Endodermal cell (in vitro differentiated cells): ENCODE data around the gene GSTA5. TPM values are rescaled to one million over a fixed set of nuclear protein-coding genes. Genes with fewer than 3 reads are reported as not detected.
"Not testable (repeated sequence)": the region's sequence is repeated elsewhere in the genome, so short reads cannot be mapped to it uniquely, and the experiment has no call there.

Experiments
- DNase-seq: peaks from one replicate; pipeline ENCODE4 v3.0.0-alpha.2; 2017
- H3K27ac ChIP-seq: 2 replicates; pipeline ENCODE4 v1.5.1; 2013; ENCODE audit warnings: mild to moderate bottlenecking, low read depth, low read length, moderate library complexity
- H3K27me3 ChIP-seq: 2 replicates; pipeline ENCODE4 v1.6.1; 2013; ENCODE audit warnings: mild to moderate bottlenecking, low read length, moderate library complexity; ENCODE audit not compliant: insufficient read depth, control insufficient read depth, poor library complexity, severe bottlenecking
- H3K36me3 ChIP-seq: 2 replicates; pipeline ENCODE4 v1.7.0; 2013; ENCODE audit warnings: mild to moderate bottlenecking, low read length, moderate library complexity; ENCODE audit not compliant: control insufficient read depth, insufficient read depth
- H3K4me1 ChIP-seq: one replicate; pipeline ENCODE4 v1.7.0; 2013; ENCODE audit warnings: low read length; ENCODE audit not compliant: control insufficient read depth, insufficient read depth
- H3K4me3 ChIP-seq: 2 replicates; pipeline ENCODE4 v1.5.1; 2013; ENCODE audit warnings: mild to moderate bottlenecking, low read length, moderate library complexity
- H3K9ac ChIP-seq: 2 replicates; pipeline ENCODE4 v1.6.1; 2013; ENCODE audit warnings: mild to moderate bottlenecking, low read length, moderate library complexity; ENCODE audit not compliant: poor library complexity, severe bottlenecking; ENCODE audit errors: extremely low read depth
- H3K9me3 ChIP-seq: 2 replicates; pipeline ENCODE4 v1.6.1; 2013; ENCODE audit warnings: mild to moderate bottlenecking, low read length, moderate library complexity; ENCODE audit not compliant: control insufficient read depth
- H3K27ac Mint-ChIP-seq: 2 replicates; pipeline ENCODE4 v1.8.0; 2020; ENCODE audit warnings: mixed read lengths
- H3K27me3 Mint-ChIP-seq: 2 replicates; pipeline ENCODE4 v1.8.0; 2021; ENCODE audit warnings: mild to moderate bottlenecking, mixed read lengths; ENCODE audit not compliant: insufficient read depth
- H3K36me3 Mint-ChIP-seq: 2 replicates; pipeline ENCODE4 v1.8.0; 2020; ENCODE audit warnings: low read depth, mixed read lengths
- H3K4me1 Mint-ChIP-seq: 2 replicates; pipeline ENCODE4 v1.8.0; 2020; ENCODE audit warnings: mixed read lengths
- H3K4me3 Mint-ChIP-seq: 2 replicates; pipeline ENCODE4 v1.8.0; 2020; ENCODE audit warnings: mild to moderate bottlenecking, moderate library complexity, mixed read lengths
- H3K9me3 Mint-ChIP-seq: 2 replicates; pipeline ENCODE4 v1.8.0; 2020; ENCODE audit warnings: mild to moderate bottlenecking, mixed read lengths
- WGBS, 2 experiments: methylation state at CpG; one replicate each; pipeline versions ENCODE4 v1.1.5 to v1.1.7; 2013; ENCODE audit warnings: missing lambda C conversion rate in 2 of 2, mixed read lengths in 1 of 2; ENCODE audit not compliant: insufficient coverage in 1 of 2, insufficient read length in 1 of 2; 5-methylcytosine and 5-hydroxymethylcytosine counted together
- total RNA-seq, 2 donors: library from RNA; stranded (reverse); fragmentation: NEBNext Ultra II Directional in 1 of 2; extraction: Animal tissue kit (Norgen Biotek cat#: 25700) in 1 of 2; gene quantifications; 2 replicates in 1 of 2; 3 replicates in 1 of 2; pipeline ENCODE4 v1.2.1, GENCODE V29; 2021
- TF ChIP-seq, protein P1 (sequence below): fragments of 200-600 bp; sonication (generic); conservative IDR thresholded peaks from 2 replicates; pipeline ENCODE4 v1.5.0; 2021; ENCODE audit warnings: antibody characterized with exemption, mild to moderate bottlenecking

GSTA5 gene
- total RNA-seq, 2 donors from 2014 or later = not detected

DNA sequence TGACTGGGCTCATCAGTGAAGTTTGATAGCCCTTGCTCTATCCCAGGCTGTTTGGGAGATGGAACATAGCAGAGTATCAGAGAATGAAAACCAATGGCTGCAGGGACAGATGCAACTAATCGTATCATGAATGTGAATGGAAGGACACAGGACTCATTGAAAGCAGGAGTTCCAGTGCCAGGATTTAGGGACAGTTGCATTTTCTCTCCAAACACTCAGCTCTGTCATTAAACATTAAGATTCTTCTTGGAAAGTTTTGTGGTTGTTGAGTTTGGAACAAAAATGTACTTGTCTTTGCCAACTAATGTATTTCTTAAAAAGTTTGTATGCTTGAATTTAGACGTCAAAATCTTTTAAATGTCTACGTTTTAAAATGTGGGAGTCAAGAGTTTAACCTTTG is 31.0 kb upstream of the GSTA5 start:
- no peaks in the 10 kb centered on the region for H3K36me3 ChIP-seq
- no peaks in the 10 kb centered on the region for H3K27me3 ChIP-seq
- H3K4me3 ChIP-seq = no peak overlapping the region
- H3K9ac ChIP-seq = no peak overlapping the region
- no peak for DNase-seq
- H3K4me3 Mint-ChIP-seq = no peak overlapping the region
- H3K27me3 Mint-ChIP-seq = no peaks in the 10 kb centered on the region
- TF ChIP-seq, protein P1, sequence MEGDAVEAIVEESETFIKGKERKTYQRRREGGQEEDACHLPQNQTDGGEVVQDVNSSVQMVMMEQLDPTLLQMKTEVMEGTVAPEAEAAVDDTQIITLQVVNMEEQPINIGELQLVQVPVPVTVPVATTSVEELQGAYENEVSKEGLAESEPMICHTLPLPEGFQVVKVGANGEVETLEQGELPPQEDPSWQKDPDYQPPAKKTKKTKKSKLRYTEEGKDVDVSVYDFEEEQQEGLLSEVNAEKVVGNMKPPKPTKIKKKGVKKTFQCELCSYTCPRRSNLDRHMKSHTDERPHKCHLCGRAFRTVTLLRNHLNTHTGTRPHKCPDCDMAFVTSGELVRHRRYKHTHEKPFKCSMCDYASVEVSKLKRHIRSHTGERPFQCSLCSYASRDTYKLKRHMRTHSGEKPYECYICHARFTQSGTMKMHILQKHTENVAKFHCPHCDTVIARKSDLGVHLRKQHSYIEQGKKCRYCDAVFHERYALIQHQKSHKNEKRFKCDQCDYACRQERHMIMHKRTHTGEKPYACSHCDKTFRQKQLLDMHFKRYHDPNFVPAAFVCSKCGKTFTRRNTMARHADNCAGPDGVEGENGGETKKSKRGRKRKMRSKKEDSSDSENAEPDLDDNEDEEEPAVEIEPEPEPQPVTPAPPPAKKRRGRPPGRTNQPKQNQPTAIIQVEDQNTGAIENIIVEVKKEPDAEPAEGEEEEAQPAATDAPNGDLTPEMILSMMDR = no peak
- H3K9me3 ChIP-seq = no peaks in the 10 kb centered on the region
- H3K9me3 Mint-ChIP-seq = no peaks in the 10 kb centered on the region
- no peaks in the 10 kb centered on the region for H3K36me3 Mint-ChIP-seq
- no peak overlapping the region for H3K27ac ChIP-seq
- WGBS, 2 experiments = 88 to 93% methylated on average over 2 to 3 of the region's 3 CpGs
- no peak overlapping the region for H3K27ac Mint-ChIP-seq
- no peaks in the 10 kb centered on the region for H3K4me1 ChIP-seq
- H3K4me1 Mint-ChIP-seq = peaks cover 8% of the 10 kb centered on the region

DNA sequence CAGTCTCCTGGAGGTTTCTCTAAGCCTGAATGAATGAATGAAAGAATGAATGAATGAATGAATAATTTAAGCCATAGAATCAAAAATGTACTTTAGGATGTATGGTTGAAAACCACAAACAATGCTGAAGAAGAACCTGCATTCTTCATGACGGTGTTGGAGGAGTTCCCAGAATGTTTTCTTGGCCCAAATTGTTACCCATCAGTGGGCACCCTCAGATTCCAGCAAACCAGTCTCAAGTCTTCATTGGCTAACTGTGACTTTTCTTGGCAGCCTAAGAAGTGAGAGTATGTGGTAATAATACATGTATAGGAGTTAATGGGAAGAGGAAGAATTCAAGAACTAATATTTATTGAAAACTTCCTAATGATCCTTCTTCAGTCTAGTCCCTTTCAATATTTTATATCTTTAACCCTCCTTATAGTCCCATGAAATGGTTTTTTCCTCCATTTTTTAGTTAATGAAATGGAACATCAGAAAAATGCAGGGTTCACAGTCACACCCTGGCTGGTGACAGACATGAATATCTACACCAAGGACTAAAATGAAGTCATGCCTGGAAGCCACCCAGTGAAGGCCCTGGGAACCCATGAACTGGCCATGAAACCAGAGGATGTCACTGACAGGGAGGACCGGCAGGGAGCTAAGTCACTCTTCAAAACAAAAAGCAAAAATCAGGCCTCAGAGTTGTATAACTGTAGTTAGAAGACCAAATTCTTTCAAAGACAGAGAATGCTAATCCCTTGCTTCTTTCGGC is 29.9 kb upstream of the GSTA5 start:
- not testable (repeated sequence) for H3K4me3 Mint-ChIP-seq, H3K4me1 Mint-ChIP-seq, H3K4me3 ChIP-seq

DNA sequence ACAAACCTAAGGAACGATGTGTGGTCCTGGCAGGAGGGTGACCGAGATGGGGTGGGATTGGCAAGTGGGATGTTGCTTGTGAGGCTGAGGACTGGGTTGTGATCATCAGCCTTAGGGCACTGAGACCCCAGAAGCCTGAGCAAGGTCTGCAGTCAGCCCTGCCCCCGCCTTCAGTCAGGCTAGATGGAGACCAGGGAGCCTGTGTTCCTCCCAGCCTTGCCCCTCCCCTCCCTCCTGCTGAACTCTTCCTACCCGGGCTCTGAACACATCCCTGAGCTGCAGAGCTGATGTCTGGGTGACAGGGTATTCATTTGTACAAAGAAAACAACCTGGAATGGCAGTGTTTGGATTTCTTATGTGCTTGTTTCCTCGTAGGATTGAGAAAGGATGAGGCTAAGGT is 28.3 kb upstream of the GSTA5 start:
- H3K4me3 ChIP-seq, H3K4me1 ChIP-seq, H3K9ac ChIP-seq, H3K27me3 ChIP-seq, H3K27ac Mint-ChIP-seq, H3K36me3 Mint-ChIP-seq, H3K9me3 ChIP-seq, H3K36me3 ChIP-seq, H3K4me1 Mint-ChIP-seq, H3K27ac ChIP-seq, H3K4me3 Mint-ChIP-seq, H3K9me3 Mint-ChIP-seq, H3K27me3 Mint-ChIP-seq: not testable (repeated sequence)
- WGBS, 2 experiments = 71 to 72% methylated on average over 1 to 5 of the region's 5 CpGs
- peak; percentile 58 for DNase-seq

More for the DNA sequence above, 29.9 kb upstream of the GSTA5 start:
- H3K27me3 Mint-ChIP-seq, H3K27ac ChIP-seq, H3K9me3 Mint-ChIP-seq, H3K36me3 Mint-ChIP-seq, H3K4me1 ChIP-seq, H3K27me3 ChIP-seq, H3K27ac Mint-ChIP-seq, H3K9ac ChIP-seq, H3K36me3 ChIP-seq, DNase-seq, H3K9me3 ChIP-seq: not testable (repeated sequence)
- 91 to 100% methylated on average over 1 to 3 of the region's 3 CpGs for WGBS, 2 experiments

DNA sequence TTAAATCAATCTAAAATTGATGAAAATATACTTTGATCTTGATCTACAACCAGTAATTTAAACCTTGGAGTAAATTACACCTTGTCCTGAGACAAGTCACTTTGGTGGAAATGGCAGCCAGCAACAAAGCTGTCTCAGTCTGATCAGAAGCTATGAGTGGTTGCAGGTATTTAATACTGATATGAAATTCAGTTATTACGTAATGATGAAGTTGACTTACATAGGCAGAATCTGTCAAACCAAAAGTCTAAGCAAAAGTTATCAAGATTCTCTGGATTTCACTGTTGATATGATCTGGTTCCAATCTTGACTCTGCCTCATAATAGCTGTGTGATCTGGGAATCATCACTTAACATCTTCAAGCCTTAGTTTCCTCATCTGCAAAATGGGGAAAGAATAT is 27.6 kb upstream of the GSTA5 start:
- H3K4me1 ChIP-seq = no peaks in the 10 kb centered on the region
- H3K4me3 Mint-ChIP-seq = no peak overlapping the region
- no peaks in the 10 kb centered on the region for H3K36me3 Mint-ChIP-seq
- no peaks in the 10 kb centered on the region for H3K27me3 ChIP-seq
- no peak overlapping the region for H3K27ac Mint-ChIP-seq
- peaks cover 7% of the 10 kb centered on the region for H3K27me3 Mint-ChIP-seq
- peaks cover 4% of the 10 kb centered on the region for H3K4me1 Mint-ChIP-seq
- no peaks in the 10 kb centered on the region for H3K36me3 ChIP-seq
- no peak overlapping the region for H3K27ac ChIP-seq
- H3K9me3 ChIP-seq = no peaks in the 10 kb centered on the region
- no peaks in the 10 kb centered on the region for H3K9me3 Mint-ChIP-seq
- DNase-seq = no peak
- H3K9ac ChIP-seq = no peak overlapping the region
- TF ChIP-seq, protein P1 = no peak
- no peak overlapping the region for H3K4me3 ChIP-seq
- WGBS, 2 experiments = 91 to 93% methylated on average over 1 of the region's 1 CpG
